Naive thymus-derived CD4-positive, alpha-beta T cell (primary cell): ENCODE data around the gene TRAPPC14. TPM values are rescaled to one million over a fixed set of nuclear protein-coding genes. Genes with fewer than 3 reads are reported as not detected.
A peak's percentile ranks its signal among the peaks of the same experiment; 100 is the strongest.

Source experiments
- ATAC-seq: fragments of 150-1000 bp; cut with Tn5 transposase; 2 replicates; pipeline ENCODE4 v1.10.0; 2021; ENCODE audit warnings: mild to moderate bottlenecking, moderate library complexity
- CTCF ChIA-PET: fragments of 350-600 bp; sonication (Branson Sonifier 250); formaldehyde crosslinking; loops from one replicate; lab custom pipeline; 2021; ENCODE audit warnings: antibody characterized with exemption; lab: Charles Lee
- POLR2A ChIA-PET: fragments of 350-600 bp; sonication (Branson Sonifier 250); formaldehyde crosslinking; loops from one replicate; lab custom pipeline; 2021; ENCODE audit warnings: antibody characterized with exemption, inconsistent platforms; lab: Charles Lee
- DNase-seq, 9 donors: peaks; one replicate each; pipeline versions ENCODE4 v3.0.0 to v3.0.0-alpha.2; 2020 to 2022; ENCODE audit warnings: mixed read lengths in 1 of 9
- H3K27ac ChIP-seq: one replicate; pipeline ENCODE4 v1.7.0; 2013; ENCODE audit warnings: mild to moderate bottlenecking, low read depth, low read length, moderate library complexity
- H3K27me3 ChIP-seq, 2 donors: one replicate each; pipeline ENCODE4 v1.7.0; 2013; ENCODE audit warnings: low read length in 2 of 2, mild to moderate bottlenecking in 2 of 2, moderate library complexity in 2 of 2; ENCODE audit not compliant: control insufficient read depth in 2 of 2, insufficient read depth in 2 of 2
- H3K36me3 ChIP-seq, 3 experiments: 1 replicate in 2 of 3; 2 replicates in 1 of 3; pipeline ENCODE4 v1.7.0; 2013; ENCODE audit warnings: low read length in 3 of 3, mild to moderate bottlenecking in 3 of 3, moderate library complexity in 1 of 3; ENCODE audit not compliant: insufficient read depth in 3 of 3, control insufficient read depth in 2 of 3
- H3K4me1 ChIP-seq, 2 donors: one replicate each; pipeline ENCODE4 v1.7.0; 2013; ENCODE audit warnings: low read length in 2 of 2, mild to moderate bottlenecking in 2 of 2, moderate library complexity in 1 of 2; ENCODE audit not compliant: control insufficient read depth in 2 of 2, insufficient read depth in 2 of 2
- H3K4me3 ChIP-seq: 2 replicates; pipeline ENCODE4 v1.7.0; 2013; ENCODE audit warnings: mild to moderate bottlenecking, low read length
- H3K9me3 ChIP-seq, 3 experiments: 1 replicate in 2 of 3; 2 replicates in 1 of 3; pipeline ENCODE4 v1.7.0; 2013; ENCODE audit warnings: low read length in 3 of 3; ENCODE audit not compliant: control insufficient read depth in 2 of 3
- H3K27ac Mint-ChIP-seq, 9 donors: one replicate each; pipeline ENCODE4 v1.8.0; 2020 to 2022; ENCODE audit warnings: mixed read lengths in 9 of 9, mild to moderate bottlenecking in 8 of 9, moderate library complexity in 5 of 9, inconsistent platforms in 2 of 9
- H3K27me3 Mint-ChIP-seq, 5 donors: one replicate each; pipeline ENCODE4 v1.8.0; 2021 to 2022; ENCODE audit warnings: mixed read lengths in 5 of 5, mild to moderate bottlenecking in 1 of 5
- H3K36me3 Mint-ChIP-seq, 5 donors: one replicate each; pipeline ENCODE4 v1.8.0; 2020 to 2022; ENCODE audit warnings: mixed read lengths in 5 of 5, mild to moderate bottlenecking in 3 of 5, inconsistent platforms in 1 of 5
- H3K4me1 Mint-ChIP-seq, 7 donors: one replicate each; pipeline ENCODE4 v1.8.0; 2020 to 2022; ENCODE audit warnings: mixed read lengths in 7 of 7, mild to moderate bottlenecking in 3 of 7, inconsistent platforms in 1 of 7
- H3K4me3 Mint-ChIP-seq, 10 donors: one replicate each; pipeline ENCODE4 v1.8.0; 2020 to 2022; ENCODE audit warnings: mild to moderate bottlenecking in 10 of 10, mixed read lengths in 10 of 10, moderate library complexity in 6 of 10, inconsistent platforms in 2 of 10
- H3K9me3 Mint-ChIP-seq, 11 donors: one replicate each; pipeline ENCODE4 v1.8.0; 2020 to 2022; ENCODE audit warnings: mixed read lengths in 11 of 11, mild to moderate bottlenecking in 4 of 11, inconsistent platforms in 1 of 11, moderate library complexity in 1 of 11
- intact Hi-C, 2 donors: fragments of 100-400 bp; cut with micrococcal nuclease; formaldehyde crosslinking; loops; one replicate each; pipeline ENCODE4 v1.15.1; 2023
- polyA plus RNA-seq, 2 donors: library from polyadenylated mRNA; unstranded; fragments of 300-500 nt; fragmentation: Illumina TruSeq; gene quantifications; one replicate each; pipeline ENCODE4 v1.2.3, GENCODE V29; 2021
- total RNA-seq, 6 experiments: library from RNA in 5 of 6; stranded (reverse) in 5 of 6; gene quantifications; 1 replicate in 5 of 6; 2 replicates in 1 of 6; pipeline ENCODE4 v1.2.3 and lab custom pipeline; 2021 to 2026

The TRAPPC14 gene
- total and polyA plus RNA-seq, 7 experiments from 2014 or later = 3.2 to 102 (median 63.8) TPM

GRCh38 chr7:100176096-100177044 is 17.8 kb upstream of the TRAPPC14 start:
- Mint-ChIP-seq H3K9me3 (peaks cover 0 to 10% (median 1%) of the 10 kb centered on the region in 11 donors), H3K4me3 (peak overlapping the region; percentile 76 to 84 (median 80)), H3K36me3 (peaks cover 0 to 12% (median 0%) of the 10 kb centered on the region in 5 donors), H3K4me1 (peaks cover 27 to 63% (median 46%) of the 10 kb centered on the region in 7 donors), H3K27me3 (peaks cover 0 to 7% (median 0%) of the 10 kb centered on the region in 5 donors), H3K27ac (peak overlapping the region in 8 of 9 donors; percentile 46 to 87 (median 72))
- POLR2A ChIA-PET = interaction anchor here (0.6 to 20.9 kb wide), 17 partner anchors 13 to 258 kb away, joined by 3 to 383 read pairs (median 4); partner anchors contain the start of genes AP4M1, COPS6, GAL3ST4 and LAMTOR4
- intact Hi-C loops = loop anchor here (1.0 to 5.0 kb wide), 11 partner anchors 7 to 436 kb away; partner anchors contain the start of genes LAMTOR4 (in 2 of the 2), MEPCE (in 2 of the 2), TRAPPC14 (in 2 of the 2) and AP4M1 (in 1 of the 2)
- peak overlapping the region; percentile 70 for H3K4me3 ChIP-seq
- no peaks in the 10 kb centered on the region for H3K9me3 ChIP-seq
- ATAC-seq (no peak), DNase-seq (no peak)
- H3K36me3 ChIP-seq = peaks cover 0 to 10% (median 0%) of the 10 kb centered on the region in 3 experiments
- peak overlapping the region; percentile 76 for H3K27ac ChIP-seq
- no peaks in the 10 kb centered on the region for H3K27me3 ChIP-seq
- CTCF ChIA-PET = interaction anchor here (0.6 to 2.9 kb wide), 8 partner anchors 9 to 56 kb away, joined by 3 to 14 read pairs (median 3); no protein-coding TSS in a partner anchor
- H3K4me1 ChIP-seq = peaks cover 7 to 25% of the 10 kb centered on the region in 2 donors

DNA sequence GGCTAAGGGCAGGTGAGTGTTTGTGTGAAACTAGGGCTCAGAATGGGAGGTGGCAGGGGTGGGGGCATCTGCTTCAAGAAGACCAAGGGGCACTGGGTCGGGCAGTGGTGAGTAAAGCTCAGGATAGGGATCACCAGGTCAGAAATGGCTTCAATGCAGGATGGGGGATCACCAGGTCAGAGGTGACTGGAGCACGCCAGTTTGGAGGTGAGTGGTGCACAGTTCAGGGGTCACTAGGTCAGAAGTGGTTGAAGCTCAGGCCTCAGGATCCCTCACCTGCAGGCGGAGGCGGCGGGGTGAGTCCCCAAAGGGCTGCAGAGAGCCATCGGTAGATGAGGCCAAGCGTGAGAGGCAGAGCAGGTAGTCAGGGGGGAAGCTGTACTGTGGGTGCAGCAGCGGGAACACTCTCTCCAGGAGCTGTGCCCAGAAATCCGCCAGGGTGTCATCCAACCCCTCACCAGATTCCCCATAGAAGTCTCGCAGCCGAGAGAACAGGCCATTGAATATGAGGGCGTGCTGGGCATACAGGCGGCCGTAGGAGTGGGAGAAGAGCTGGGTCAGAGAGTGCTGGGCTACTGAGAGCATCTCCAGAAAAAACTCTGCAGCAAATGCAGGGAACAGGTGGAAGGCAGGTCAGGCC is 16.9 kb upstream of the TRAPPC14 start:
- Histone ChIP-seq H3K9me3 (no peaks in the 10 kb centered on the region), H3K27me3 (no peaks in the 10 kb centered on the region), H3K27ac (no peak overlapping the region), H3K4me3 (no peak overlapping the region), H3K4me1 (peaks cover 5 to 25% of the 10 kb centered on the region in 2 donors), H3K36me3 (peaks cover 0 to 10% (median 0%) of the 10 kb centered on the region in 3 experiments)
- DNase-seq (no peak), ATAC-seq (no peak)
- ChIA-PET POLR2A (interaction anchor here (0.7 to 20.9 kb wide), 5 partner anchors 13 to 47 kb away, joined by 3 to 383 read pairs (median 3); partner anchors contain the start of genes GAL3ST4, LAMTOR4, PVRIG and TRAPPC14), CTCF (interaction anchor here (0.7 to 2.9 kb wide), 3 partner anchors 8 to 43 kb away, joined by 3 to 14 read pairs (median 3); no protein-coding TSS in a partner anchor)
- peaks cover 28 to 60% (median 43%) of the 10 kb centered on the region in 7 donors for H3K4me1 Mint-ChIP-seq
- peaks cover 0 to 10% (median 0%) of the 10 kb centered on the region in 5 donors for H3K36me3 Mint-ChIP-seq
- peak overlapping the region in 8 of 9 donors; percentile 42 to 88 (median 74) for H3K27ac Mint-ChIP-seq
- H3K4me3 Mint-ChIP-seq = peak overlapping the region; percentile 27 to 71 (median 51)
- H3K27me3 Mint-ChIP-seq = peaks cover 0 to 10% (median 0%) of the 10 kb centered on the region in 5 donors
- peaks cover 0 to 2% (median 0%) of the 10 kb centered on the region in 11 donors for H3K9me3 Mint-ChIP-seq
- intact Hi-C loops = loop anchor here (5.0 kb wide), 1 partner anchor 37 kb away; no protein-coding TSS in a partner anchor

- ATAC-seq (no peak), DNase-seq (no peak)
- peaks cover 0 to 10% (median 0%) of the 10 kb centered on the region in 3 experiments for H3K36me3 ChIP-seq
- Mint-ChIP-seq H3K27ac (peak overlapping the region in 5 of 9 donors; percentile 56 to 81 (median 68)), H3K27me3 (peaks cover 0 to 12% (median 0%) of the 10 kb centered on the region in 5 donors), H3K9me3 (no peaks in the 10 kb centered on the region), H3K36me3 (peaks cover 0 to 8% (median 0%) of the 10 kb centered on the region in 5 donors), H3K4me3 (peak overlapping the region in 1 of 10 donors; percentile 37), H3K4me1 (peaks cover 29 to 62% (median 47%) of the 10 kb centered on the region in 7 donors)
- H3K27ac ChIP-seq = no peak overlapping the region
- no peaks in the 10 kb centered on the region for H3K27me3 ChIP-seq
- peaks cover 5 to 31% of the 10 kb centered on the region in 2 donors for H3K4me1 ChIP-seq
- H3K9me3 ChIP-seq = no peaks in the 10 kb centered on the region
- intact Hi-C loops = no loop called here
- ChIA-PET CTCF (no interaction called here), POLR2A (interaction anchor here (1.1 to 20.9 kb wide), 3 partner anchors 12 to 47 kb away, joined by 3 to 383 read pairs (median 7); partner anchors contain the start of genes GAL3ST4, LAMTOR4 and TRAPPC14)
- no peak overlapping the region for H3K4me3 ChIP-seq
Measured at GRCh38 chr7:100174582-100174981, 16.1 kb upstream of the TRAPPC14 start.

GRCh38 chr7:100173806-100174495 is 15.4 kb upstream of the TRAPPC14 start:
- Mint-ChIP-seq H3K27me3 (peaks cover 0 to 13% (median 0%) of the 10 kb centered on the region in 5 donors), H3K9me3 (no peaks in the 10 kb centered on the region), H3K4me3 (peak overlapping the region in 2 of 10 donors; percentile 1 to 40), H3K27ac (peak overlapping the region in 7 of 9 donors; percentile 10 to 81 (median 42)), H3K36me3 (peaks cover 0 to 8% (median 0%) of the 10 kb centered on the region in 5 donors), H3K4me1 (peaks cover 33 to 64% (median 52%) of the 10 kb centered on the region in 7 donors)
- ATAC-seq = no peak
- intact Hi-C loops = no loop called here
- CTCF ChIA-PET = interaction anchor here (0.6 to 1.3 kb wide), 3 partner anchors 24 to 41 kb away, joined by 3 to 4 read pairs (median 3); no protein-coding TSS in a partner anchor
- POLR2A ChIA-PET = interaction anchor here (20.9 to 23.1 kb wide), 2 partner anchors 7 to 12 kb away, joined by 383 read pairs; partner anchors contain the start of genes GAL3ST4, GPC2, STAG3 and TRAPPC14
- Histone ChIP-seq H3K9me3 (no peaks in the 10 kb centered on the region), H3K4me3 (no peak overlapping the region), H3K36me3 (peaks cover 0 to 10% (median 0%) of the 10 kb centered on the region in 3 experiments), H3K27ac (no peak overlapping the region), H3K27me3 (no peaks in the 10 kb centered on the region), H3K4me1 (peaks cover 5 to 37% of the 10 kb centered on the region in 2 donors)
- DNase-seq = no peak

DNA sequence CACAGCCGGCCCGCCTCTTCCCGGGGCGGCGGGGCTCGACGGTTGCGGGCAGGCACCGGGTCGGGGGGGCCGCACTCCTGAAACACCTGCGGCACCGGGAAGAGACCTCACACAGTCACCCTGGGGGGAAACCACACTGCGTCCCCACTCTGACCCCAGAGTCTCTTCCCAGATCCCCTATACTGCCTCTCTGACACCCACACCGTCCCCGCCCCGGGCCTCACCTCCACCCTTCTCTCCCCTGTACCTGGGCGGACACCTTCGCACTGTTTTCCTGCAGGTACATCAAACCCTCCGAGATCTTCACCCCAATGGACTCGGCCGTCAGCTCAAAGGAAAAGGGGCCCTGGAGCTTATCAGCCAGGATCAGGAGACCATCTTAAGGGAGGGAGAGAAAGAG is 13.3 kb upstream of the TRAPPC14 start:
- peaks cover 15 to 49% of the 10 kb centered on the region in 2 donors for H3K4me1 ChIP-seq
- CTCF ChIA-PET = interaction anchor here (0.8 to 1.1 kb wide), 3 partner anchors 23 to 46 kb away, joined by 3 to 4 read pairs (median 3); partner anchors contain the start of gene LAMTOR4
- intact Hi-C loops = loop anchor here in 1 of 2 donors (1.0 kb wide), 2 partner anchors 8 to 9 kb away; no protein-coding TSS in a partner anchor

More for the DNA sequence above, 13.3 kb upstream of the TRAPPC14 start:
- peak overlapping the region; percentile 81 for H3K27ac ChIP-seq
- Mint-ChIP-seq H3K9me3 (no peaks in the 10 kb centered on the region), H3K4me3 (peak overlapping the region; percentile 72 to 87 (median 80)), H3K27ac (peak overlapping the region in 8 of 9 donors; percentile 61 to 84 (median 80)), H3K36me3 (peaks cover 0 to 8% (median 0%) of the 10 kb centered on the region in 5 donors), H3K4me1 (peaks cover 51 to 77% (median 66%) of the 10 kb centered on the region in 7 donors), H3K27me3 (peaks cover 0 to 25% (median 5%) of the 10 kb centered on the region in 5 donors)
- ATAC-seq (peak; percentile 11), DNase-seq (peak in 1 of 9 donors; percentile 28)
- POLR2A ChIA-PET = interaction anchor here (2.3 to 23.1 kb wide), 4 partner anchors 9 to 39 kb away, joined by 8 to 383 read pairs (median 198); partner anchors contain the start of genes GAL3ST4, GPC2, LAMTOR4 and STAG3
- H3K27me3 ChIP-seq = no peaks in the 10 kb centered on the region
- H3K9me3 ChIP-seq = no peaks in the 10 kb centered on the region
- peaks cover 0 to 10% (median 0%) of the 10 kb centered on the region in 3 experiments for H3K36me3 ChIP-seq
- peak overlapping the region; percentile 10 for H3K4me3 ChIP-seq
